ENCODE data around the gene MAPK9.
A peak's percentile ranks its signal among the peaks of the same experiment; 100 is the strongest.

DNA sequence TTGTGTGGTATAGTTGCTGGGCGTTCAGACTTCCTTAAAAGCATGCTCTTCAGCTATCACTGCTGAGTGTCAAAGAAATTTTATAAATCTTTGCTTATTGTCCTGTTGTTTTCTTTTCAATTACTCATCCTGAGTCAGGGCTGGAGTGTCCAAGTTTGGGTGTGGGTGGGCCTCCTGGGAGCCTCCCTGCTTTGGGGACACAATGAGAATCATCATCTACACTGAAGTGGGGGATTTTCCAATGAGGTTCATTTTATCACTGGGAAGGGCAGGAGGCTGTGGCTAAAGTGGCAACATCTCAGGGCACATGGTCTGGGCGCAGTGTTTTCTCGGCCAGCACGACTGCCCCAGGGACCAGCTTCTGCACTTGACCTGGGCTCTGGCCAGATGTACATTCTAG is 41.8 kb upstream of the MAPK9 start:
- TF ChIP-seq EZH2 (IDR thresholded peaks at IDR 0.05; ENCODE audit: insufficient read depth, poor library complexity, severe bottlenecking), result no peak
- peak; percentile 39; the same call in 1 of the 2 replicates for TF ChIP-seq EZH2phosphoT487 (IDR thresholded peaks at IDR 0.05; ENCODE audit: insufficient read depth, low read depth)
